MM.1S (cell line): Measurements from ENCODE around the gene CD52.

ENCODE experiments used
- DNase-seq: peaks from one replicate; pipeline ENCODE4 v3.0.0-alpha.2; 2015
- H2AFZ ChIP-seq: fragments of 300-600 bp; sonication (generic); 2 replicates; pipeline ENCODE4 v1.6.0; 2016; ENCODE audit warnings: antibody characterized with exemption, low read length
- H3F3A ChIP-seq: fragments of 300-600 bp; sonication (generic); 2 replicates; pipeline ENCODE4 v1.6.1; 2016; ENCODE audit warnings: mild to moderate bottlenecking, antibody characterized with exemption, low read length, moderate library complexity, mixed read lengths; ENCODE audit not compliant: insufficient read depth
- H3K27ac ChIP-seq: fragments of 300-600 bp; sonication (generic); 2 replicates; pipeline ENCODE4 v1.5.1; 2016; ENCODE audit warnings: mild to moderate bottlenecking, low read length
- H3K27me3 ChIP-seq: fragments of 300-600 bp; sonication (generic); replicated peaks from 2 replicates; pipeline ENCODE4 v1.6.0; 2016; ENCODE audit warnings: low read length; ENCODE audit not compliant: insufficient read depth
- H3K36me3 ChIP-seq: fragments of 300-600 bp; sonication (generic); replicated peaks from 2 replicates; pipeline ENCODE4 v1.6.1; 2016; ENCODE audit warnings: mild to moderate bottlenecking, low read length, mixed read lengths; ENCODE audit not compliant: insufficient read depth
- H3K4me1 ChIP-seq: fragments of 300-600 bp; sonication (generic); 2 replicates; pipeline ENCODE4 v1.6.1; 2016; ENCODE audit warnings: low read length, mixed read lengths
- H3K4me2 ChIP-seq: fragments of 300-600 bp; sonication (generic); 2 replicates; pipeline ENCODE4 v1.6.0; 2016; ENCODE audit warnings: low read depth, low read length
- H3K4me3 ChIP-seq: fragments of 300-600 bp; sonication (generic); 2 replicates; pipeline ENCODE4 v1.5.1; 2016; ENCODE audit warnings: low read length, mixed read lengths
- H3K79me2 ChIP-seq: fragments of 300-600 bp; sonication (generic); 2 replicates; pipeline ENCODE4 v1.6.1; 2016; ENCODE audit warnings: mixed run types, low read length, mixed read lengths
- H3K9ac ChIP-seq: fragments of 300-600 bp; sonication (generic); 2 replicates; pipeline ENCODE4 v1.6.1; 2016; ENCODE audit warnings: low read length, mixed read lengths
- H3K9me2 ChIP-seq: fragments of 300-600 bp; sonication (generic); replicated peaks from 2 replicates; pipeline ENCODE4 v1.6.1; 2016; ENCODE audit warnings: mild to moderate bottlenecking, low read length, mixed read lengths; ENCODE audit not compliant: insufficient read depth
- H3K9me3 ChIP-seq: fragments of 300-600 bp; sonication (generic); replicated peaks from 2 replicates; pipeline ENCODE4 v1.6.1; 2016; ENCODE audit warnings: mild to moderate bottlenecking, low read length, mixed read lengths; ENCODE audit not compliant: insufficient read depth
- H4K20me1 ChIP-seq: fragments of 300-600 bp; sonication (generic); 2 replicates; pipeline ENCODE4 v1.6.1; 2016; ENCODE audit warnings: mild to moderate bottlenecking, low read length, moderate library complexity, mixed read lengths; ENCODE audit not compliant: insufficient read depth
- EZH2 ChIP-seq: fragments of 300-600 bp; sonication (generic); optimal IDR thresholded peaks from 2 replicates; pipeline ENCODE3; 2017; ENCODE audit warnings: low read depth, mild to moderate bottlenecking, antibody characterized with exemption, low read length, mixed read lengths
- EZH2phosphoT487 ChIP-seq: fragments of 300-600 bp; sonication (generic); IDR thresholded peaks from 2 replicates; pipeline ENCODE4 v1.6.1; 2018; ENCODE audit warnings: antibody characterized with exemption, low read length
- TF ChIP-seq, protein P1 (sequence below): fragments of 300-600 bp; sonication (generic); IDR thresholded peaks from 2 replicates; pipeline ENCODE4 v1.5.1; 2016; ENCODE audit warnings: antibody characterized with exemption, low read length, mixed read lengths

Gene CD52

DNA sequence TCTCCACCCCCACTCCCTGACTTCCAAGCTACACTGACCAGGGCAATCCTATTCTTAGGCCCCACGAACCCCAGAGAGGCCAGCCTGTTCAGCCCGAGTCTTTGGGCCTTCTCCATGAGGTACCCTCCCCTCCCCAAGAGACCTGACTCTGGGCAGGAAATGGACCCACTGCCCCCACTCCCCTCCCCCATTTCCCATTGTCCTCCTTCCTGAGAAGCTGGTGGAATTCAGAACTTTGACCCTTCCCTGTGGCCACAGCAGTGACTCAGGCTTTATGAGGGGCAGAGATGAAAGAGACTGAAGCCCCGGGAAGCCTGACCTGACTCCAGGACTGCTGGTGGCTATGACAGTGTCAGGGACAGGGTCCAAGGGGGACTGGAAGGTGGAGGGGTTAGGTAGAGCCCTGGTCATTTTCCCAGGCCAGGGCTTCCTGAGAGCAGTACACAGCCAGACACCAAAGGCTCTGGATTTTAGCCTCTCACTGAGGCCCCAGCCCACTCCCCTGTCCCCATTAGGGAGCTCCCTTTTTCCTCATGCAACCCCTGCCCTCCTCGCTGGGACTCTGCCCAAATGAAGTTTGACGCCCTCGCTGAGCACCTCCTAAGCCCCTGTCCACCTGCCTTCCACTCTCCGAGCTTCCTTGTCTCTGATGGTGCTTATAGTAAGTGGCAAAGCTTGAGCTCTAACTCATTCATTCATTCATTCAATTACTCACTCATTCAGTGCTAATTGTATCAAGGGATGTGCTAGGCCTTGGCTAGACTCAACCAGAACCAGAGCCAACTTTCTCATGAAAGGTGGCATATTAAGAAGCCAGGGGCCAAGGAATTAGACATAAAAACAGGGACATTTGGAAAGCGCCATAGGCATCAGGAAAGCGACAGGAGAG lies 33.2 kb downstream of the CD52 start:
- Histone ChIP-seq H3F3A (no peaks in the 10 kb centered on the region), H3K36me3 (no peaks in the 10 kb centered on the region), H3K79me2 (no peaks in the 10 kb centered on the region), H3K4me1 (no peaks in the 10 kb centered on the region), H3K9me2 (no peaks in the 10 kb centered on the region), H3K9me3 (no peaks in the 10 kb centered on the region), H3K27ac (no peak overlapping the region), H2AFZ (no peak overlapping the region), H4K20me1 (no peaks in the 10 kb centered on the region), H3K9ac (no peak overlapping the region), H3K4me2 (no peak overlapping the region), H3K4me3 (no peak overlapping the region), H3K27me3 (no peaks in the 10 kb centered on the region)
- no peak for DNase-seq
- TF ChIP-seq EZH2phosphoT487 (no peak), EZH2 (no peak)
- TF ChIP-seq, protein P1, sequence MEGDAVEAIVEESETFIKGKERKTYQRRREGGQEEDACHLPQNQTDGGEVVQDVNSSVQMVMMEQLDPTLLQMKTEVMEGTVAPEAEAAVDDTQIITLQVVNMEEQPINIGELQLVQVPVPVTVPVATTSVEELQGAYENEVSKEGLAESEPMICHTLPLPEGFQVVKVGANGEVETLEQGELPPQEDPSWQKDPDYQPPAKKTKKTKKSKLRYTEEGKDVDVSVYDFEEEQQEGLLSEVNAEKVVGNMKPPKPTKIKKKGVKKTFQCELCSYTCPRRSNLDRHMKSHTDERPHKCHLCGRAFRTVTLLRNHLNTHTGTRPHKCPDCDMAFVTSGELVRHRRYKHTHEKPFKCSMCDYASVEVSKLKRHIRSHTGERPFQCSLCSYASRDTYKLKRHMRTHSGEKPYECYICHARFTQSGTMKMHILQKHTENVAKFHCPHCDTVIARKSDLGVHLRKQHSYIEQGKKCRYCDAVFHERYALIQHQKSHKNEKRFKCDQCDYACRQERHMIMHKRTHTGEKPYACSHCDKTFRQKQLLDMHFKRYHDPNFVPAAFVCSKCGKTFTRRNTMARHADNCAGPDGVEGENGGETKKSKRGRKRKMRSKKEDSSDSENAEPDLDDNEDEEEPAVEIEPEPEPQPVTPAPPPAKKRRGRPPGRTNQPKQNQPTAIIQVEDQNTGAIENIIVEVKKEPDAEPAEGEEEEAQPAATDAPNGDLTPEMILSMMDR = no peak

DNA sequence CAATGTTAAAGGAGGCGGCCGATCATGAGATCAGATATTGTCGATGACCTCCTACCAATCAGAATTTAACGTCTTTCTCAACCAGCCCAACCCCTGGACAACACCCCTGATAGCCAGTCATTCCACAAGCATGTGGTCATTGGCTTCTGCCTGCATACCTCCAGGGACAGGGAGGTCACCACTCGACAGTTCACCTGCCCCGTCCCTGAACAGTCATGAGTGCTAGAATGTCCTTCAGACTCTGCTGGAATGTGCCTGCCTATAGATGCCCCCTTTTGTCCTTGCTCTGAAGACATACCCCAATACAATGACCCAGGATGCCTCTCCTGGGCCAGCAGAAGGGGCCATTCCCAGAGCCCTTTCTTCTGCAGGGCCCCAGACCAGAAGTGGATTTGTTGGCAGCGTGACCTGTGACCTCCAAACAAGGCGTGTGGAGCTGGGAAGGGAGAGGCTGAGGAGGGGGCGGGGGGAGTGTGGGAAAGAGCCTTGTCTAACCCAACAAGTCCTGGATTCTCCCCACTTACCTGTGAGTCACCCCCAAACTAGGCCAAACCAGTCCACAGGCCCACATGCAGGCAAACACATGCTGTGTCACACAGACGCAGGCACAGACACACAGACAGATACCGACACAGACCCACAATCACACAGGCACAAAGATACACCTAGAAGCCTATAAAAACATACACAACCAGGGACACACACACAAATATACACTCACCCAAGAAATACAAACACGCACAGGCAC lies 34.0 kb downstream of the CD52 start:
- H3K4me2 ChIP-seq = no peak overlapping the region
- no peak overlapping the region for H3K27ac ChIP-seq
- no peaks in the 10 kb centered on the region for H3K9me3 ChIP-seq
- no peaks in the 10 kb centered on the region for H3F3A ChIP-seq
- H3K4me1 ChIP-seq = no peaks in the 10 kb centered on the region
- no peak overlapping the region for H2AFZ ChIP-seq
- no peaks in the 10 kb centered on the region for H3K36me3 ChIP-seq
- no peaks in the 10 kb centered on the region for H3K9me2 ChIP-seq
- H4K20me1 ChIP-seq = no peaks in the 10 kb centered on the region
- no peak overlapping the region for H3K4me3 ChIP-seq
- TF ChIP-seq EZH2phosphoT487 (no peak), EZH2 (no peak)
- TF ChIP-seq, protein P1 = no peak
- H3K27me3 ChIP-seq = no peaks in the 10 kb centered on the region
- no peak for DNase-seq
- H3K79me2 ChIP-seq = no peaks in the 10 kb centered on the region
- no peak overlapping the region for H3K9ac ChIP-seq

DNA sequence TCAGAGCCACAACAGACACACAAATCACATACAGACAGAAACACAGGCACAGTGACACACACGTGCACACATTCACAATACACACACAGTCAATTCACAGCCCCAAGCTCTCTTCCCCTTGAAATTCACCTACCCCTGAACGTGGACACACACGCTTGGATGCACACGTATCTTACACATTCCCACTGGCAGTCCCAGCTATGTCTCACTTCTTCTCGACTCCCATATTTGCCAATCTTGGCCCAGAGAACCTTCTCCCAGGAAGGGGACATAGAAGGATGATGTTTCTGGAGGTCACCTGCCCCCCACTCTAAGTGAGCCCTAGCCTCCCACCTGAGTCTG lies 34.6 kb downstream of the CD52 start:
- no peak overlapping the region for H3K4me3 ChIP-seq
- no peaks in the 10 kb centered on the region for H3F3A ChIP-seq
- H3K9ac ChIP-seq = no peak overlapping the region
- H3K36me3 ChIP-seq = no peaks in the 10 kb centered on the region
- no peak for DNase-seq
- H3K79me2 ChIP-seq = no peaks in the 10 kb centered on the region
- no peak overlapping the region for H2AFZ ChIP-seq
- no peak overlapping the region for H3K27ac ChIP-seq
- no peak overlapping the region for H3K4me2 ChIP-seq
- no peaks in the 10 kb centered on the region for H3K9me3 ChIP-seq
- TF ChIP-seq EZH2phosphoT487 = no peak
- TF ChIP-seq EZH2 = no peak
- TF ChIP-seq, protein P1 = no peak
- H4K20me1 ChIP-seq = no peaks in the 10 kb centered on the region
- no peaks in the 10 kb centered on the region for H3K9me2 ChIP-seq
- no peaks in the 10 kb centered on the region for H3K4me1 ChIP-seq
- no peaks in the 10 kb centered on the region for H3K27me3 ChIP-seq
